Memory B cell (primary cell): Measurements from ENCODE around the gene SIK3.
"Not testable (repeated sequence)": the region's sequence is repeated elsewhere in the genome, so short reads cannot be mapped to it uniquely, and the experiment has no call there.

Source experiments
- ATAC-seq: fragments of 150-1000 bp; cut with Tn5 transposase; 2 replicates; pipeline ENCODE4 v1.10.0; 2021; ENCODE audit warnings: low read depth, mild to moderate bottlenecking, moderate library complexity
- DNase-seq, 2 donors: peaks; one replicate each; pipeline ENCODE4 v3.0.0; 2022; ENCODE audit warnings: low spot score in 2 of 2
- H3K27ac Mint-ChIP-seq: one replicate; pipeline ENCODE4 v1.8.0; 2022; ENCODE audit warnings: mild to moderate bottlenecking, moderate library complexity, mixed read lengths
- H3K27me3 Mint-ChIP-seq: one replicate; pipeline ENCODE4 v1.8.0; 2022; ENCODE audit warnings: mixed read lengths
- H3K36me3 Mint-ChIP-seq: one replicate; pipeline ENCODE4 v1.8.0; 2022; ENCODE audit warnings: mild to moderate bottlenecking, mixed read lengths
- H3K4me1 Mint-ChIP-seq: one replicate; pipeline ENCODE4 v1.8.0; 2022; ENCODE audit warnings: mixed read lengths
- H3K4me3 Mint-ChIP-seq: one replicate; pipeline ENCODE4 v1.8.0; 2022; ENCODE audit warnings: mild to moderate bottlenecking, moderate library complexity, mixed read lengths
- H3K9me3 Mint-ChIP-seq: one replicate; pipeline ENCODE4 v1.8.0; 2022; ENCODE audit warnings: mixed read lengths

Gene SIK3

GRCh38 chr11:117127171-117127901 is 29.1 kb upstream of the SIK3 start:
- H3K9me3 Mint-ChIP-seq, result no peaks in the 10 kb centered on the region
- H3K27me3 Mint-ChIP-seq, result peaks cover 1% of the 10 kb centered on the region
- ATAC-seq (no peak), DNase-seq (no peak)
- H3K27ac Mint-ChIP-seq, result no peak overlapping the region
- H3K36me3 Mint-ChIP-seq, result no peaks in the 10 kb centered on the region
- H3K4me1 Mint-ChIP-seq, result peaks cover 7% of the 10 kb centered on the region
- H3K4me3 Mint-ChIP-seq, result no peak overlapping the region

GRCh38 chr11:117126223-117126965 is 28.2 kb upstream of the SIK3 start:
- peak; percentile 41 for ATAC-seq
- H3K27ac Mint-ChIP-seq, result no peak overlapping the region
- no peak for DNase-seq
- H3K4me3 Mint-ChIP-seq, result no peak overlapping the region
- H3K36me3 Mint-ChIP-seq, result no peaks in the 10 kb centered on the region
- no peaks in the 10 kb centered on the region for H3K9me3 Mint-ChIP-seq
- peaks cover 7% of the 10 kb centered on the region for H3K4me1 Mint-ChIP-seq
- peaks cover 1% of the 10 kb centered on the region for H3K27me3 Mint-ChIP-seq

- H3K27me3 Mint-ChIP-seq, result peaks cover 1% of the 10 kb centered on the region
- H3K4me3 Mint-ChIP-seq, result no peak overlapping the region
- DNase-seq, result no peak
- H3K9me3 Mint-ChIP-seq, result no peaks in the 10 kb centered on the region
- H3K27ac Mint-ChIP-seq, result no peak overlapping the region
- no peaks in the 10 kb centered on the region for H3K36me3 Mint-ChIP-seq
- peaks cover 7% of the 10 kb centered on the region for H3K4me1 Mint-ChIP-seq
- no peak for ATAC-seq
Measured at GRCh38 chr11:117122556-117122955, 24.3 kb upstream of the SIK3 start.

GRCh38 chr11:117121176-117121575 is 22.9 kb upstream of the SIK3 start:
- H3K4me3 Mint-ChIP-seq, result no peak overlapping the region

GRCh38 chr11:117117681-117118080 is 19.5 kb upstream of the SIK3 start:
- Mint-ChIP-seq H3K27ac (no peak overlapping the region), H3K36me3 (no peaks in the 10 kb centered on the region), H3K4me1 (no peaks in the 10 kb centered on the region), H3K9me3 (no peaks in the 10 kb centered on the region), H3K4me3 (no peak overlapping the region), H3K27me3 (no peaks in the 10 kb centered on the region)
- ATAC-seq, result no peak
- no peak for DNase-seq

More at GRCh38 chr11:117121176-117121575, 22.9 kb upstream of the SIK3 start:
- no peak for DNase-seq
- Mint-ChIP-seq H3K27ac (no peak overlapping the region), H3K9me3 (no peaks in the 10 kb centered on the region), H3K36me3 (no peaks in the 10 kb centered on the region), H3K27me3 (peaks cover 1% of the 10 kb centered on the region), H3K4me1 (no peaks in the 10 kb centered on the region)
- no peak for ATAC-seq

- H3K9me3 Mint-ChIP-seq, ATAC-seq, H3K27me3 Mint-ChIP-seq, H3K27ac Mint-ChIP-seq, H3K36me3 Mint-ChIP-seq, DNase-seq, H3K4me1 Mint-ChIP-seq, H3K4me3 Mint-ChIP-seq: not testable (repeated sequence)
Measured at GRCh38 chr11:117112939-117113338, 14.7 kb upstream of the SIK3 start.

GRCh38 chr11:117112497-117112896 is 14.3 kb upstream of the SIK3 start:
- H3K4me1 Mint-ChIP-seq, ATAC-seq, H3K27ac Mint-ChIP-seq, H3K36me3 Mint-ChIP-seq, DNase-seq, H3K27me3 Mint-ChIP-seq, H3K9me3 Mint-ChIP-seq, H3K4me3 Mint-ChIP-seq: not testable (repeated sequence)

GRCh38 chr11:117110294-117110950 is 12.2 kb upstream of the SIK3 start:
- no peaks in the 10 kb centered on the region for H3K36me3 Mint-ChIP-seq
- DNase-seq (no peak), ATAC-seq (no peak)
- H3K9me3 Mint-ChIP-seq, result no peaks in the 10 kb centered on the region
- no peak overlapping the region for H3K27ac Mint-ChIP-seq
- H3K4me3 Mint-ChIP-seq, result no peak overlapping the region
- peaks cover 8% of the 10 kb centered on the region for H3K4me1 Mint-ChIP-seq
- H3K27me3 Mint-ChIP-seq, result no peaks in the 10 kb centered on the region

- no peak overlapping the region for H3K27ac Mint-ChIP-seq
- H3K4me3 Mint-ChIP-seq, result no peak overlapping the region
- H3K4me1 Mint-ChIP-seq, result peaks cover 10% of the 10 kb centered on the region
- ATAC-seq (no peak), DNase-seq (no peak)
- no peaks in the 10 kb centered on the region for H3K36me3 Mint-ChIP-seq
- H3K27me3 Mint-ChIP-seq, result no peaks in the 10 kb centered on the region
- H3K9me3 Mint-ChIP-seq, result no peaks in the 10 kb centered on the region
Measured at GRCh38 chr11:117107701-117108590, 9.7 kb upstream of the SIK3 start.

- peak overlapping the region; percentile 100 for H3K27ac Mint-ChIP-seq
- peaks cover 33% of the 10 kb centered on the region for H3K4me1 Mint-ChIP-seq
- H3K9me3 Mint-ChIP-seq, result no peaks in the 10 kb centered on the region
- no peak overlapping the region for H3K4me3 Mint-ChIP-seq
- DNase-seq (no peak), ATAC-seq (no peak)
- H3K36me3 Mint-ChIP-seq, result no peaks in the 10 kb centered on the region
- no peaks in the 10 kb centered on the region for H3K27me3 Mint-ChIP-seq
Measured at GRCh38 chr11:117100556-117100955, 2.3 kb upstream of the SIK3 start.

- Mint-ChIP-seq H3K4me1 (peaks cover 39% of the 10 kb centered on the region), H3K27ac (peak overlapping the region; percentile 100), H3K9me3 (no peaks in the 10 kb centered on the region), H3K36me3 (no peaks in the 10 kb centered on the region), H3K4me3 (peak overlapping the region; percentile 92), H3K27me3 (no peaks in the 10 kb centered on the region)
- no peak for DNase-seq
- ATAC-seq, result no peak
Measured at GRCh38 chr11:117099696-117100095, 1.5 kb upstream of the SIK3 start.

GRCh38 chr11:117097389-117098268 is 599 bp downstream of the SIK3 start:
- ATAC-seq, result peak; percentile 14
- H3K36me3 Mint-ChIP-seq, result peaks cover 4% of the 10 kb centered on the region
- DNase-seq, result peak; percentile 11 to 39
- peak overlapping the region; percentile 100 for H3K27ac Mint-ChIP-seq
- peaks cover 50% of the 10 kb centered on the region for H3K4me1 Mint-ChIP-seq
- H3K9me3 Mint-ChIP-seq, result no peaks in the 10 kb centered on the region
- H3K4me3 Mint-ChIP-seq, result peak overlapping the region; percentile 92
- no peaks in the 10 kb centered on the region for H3K27me3 Mint-ChIP-seq

GRCh38 chr11:117097014-117097388 is 1.2 kb downstream of the SIK3 start:
- Mint-ChIP-seq H3K9me3 (peaks cover 4% of the 10 kb centered on the region), H3K4me3 (peak overlapping the region; percentile 92), H3K27me3 (no peaks in the 10 kb centered on the region), H3K4me1 (peaks cover 57% of the 10 kb centered on the region), H3K27ac (peak overlapping the region; percentile 100), H3K36me3 (peaks cover 9% of the 10 kb centered on the region)
- DNase-seq, result no peak
- ATAC-seq, result no peak
